ENCODE data around the gene LILRB5.
A peak's percentile ranks its signal among the peaks of the same experiment; 100 is the strongest.
"Not testable (repeated sequence)": the region's sequence is repeated elsewhere in the genome, so short reads cannot be mapped to it uniquely, and the experiment has no call there.

Gene LILRB5

DNA sequence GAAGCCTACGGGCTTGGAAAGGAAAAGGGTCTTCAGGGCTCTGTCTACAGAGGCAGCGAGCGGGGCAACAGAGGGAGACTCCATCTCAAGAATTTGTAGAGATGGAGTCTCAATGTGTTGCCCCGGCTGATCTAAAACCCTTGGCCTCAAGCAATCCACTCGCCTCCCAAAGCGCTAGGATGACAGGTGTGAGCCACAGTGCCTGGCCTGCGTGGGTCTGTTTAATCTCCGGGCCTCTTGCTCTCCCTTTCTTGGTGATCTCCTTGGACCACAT is 48.4 kb downstream of the LILRB5 start:
- peaks cover 23% of the 10 kb centered on the region for H3K36me3 ChIP-seq (ENCODE audit: low read length)
- no peak overlapping the region for H3K4me3 ChIP-seq (ENCODE audit: insufficient read depth, low read length, poor library complexity, severe bottlenecking)
- peaks cover 66% of the 10 kb centered on the region for H3F3A ChIP-seq (ENCODE audit: insufficient read depth)
- H3K27ac ChIP-seq (ENCODE audit: low read depth, low read length): peak overlapping the region; percentile 34
- H2AFZ ChIP-seq (ENCODE audit: low read depth, low read length, severe bottlenecking): no peak overlapping the region
- no peaks in the 10 kb centered on the region for H3K9me3 ChIP-seq (ENCODE audit: insufficient read depth, low read length)
- peaks cover 30% of the 10 kb centered on the region for H3K79me2 ChIP-seq (ENCODE audit: insufficient read depth, low read length)
- H3K27me3 ChIP-seq (ENCODE audit: low read length): no peaks in the 10 kb centered on the region
- peaks cover 33% of the 10 kb centered on the region for H4K20me1 ChIP-seq (ENCODE audit: low read depth, low read length)
- H3K9me2 ChIP-seq (replicated peaks; ENCODE audit: insufficient read depth, low read length): no peaks in the 10 kb centered on the region
- H3K4me2 ChIP-seq (ENCODE audit: low read depth, low read length, poor library complexity, severe bottlenecking): no peak overlapping the region
- TF ChIP-seq, protein P1, sequence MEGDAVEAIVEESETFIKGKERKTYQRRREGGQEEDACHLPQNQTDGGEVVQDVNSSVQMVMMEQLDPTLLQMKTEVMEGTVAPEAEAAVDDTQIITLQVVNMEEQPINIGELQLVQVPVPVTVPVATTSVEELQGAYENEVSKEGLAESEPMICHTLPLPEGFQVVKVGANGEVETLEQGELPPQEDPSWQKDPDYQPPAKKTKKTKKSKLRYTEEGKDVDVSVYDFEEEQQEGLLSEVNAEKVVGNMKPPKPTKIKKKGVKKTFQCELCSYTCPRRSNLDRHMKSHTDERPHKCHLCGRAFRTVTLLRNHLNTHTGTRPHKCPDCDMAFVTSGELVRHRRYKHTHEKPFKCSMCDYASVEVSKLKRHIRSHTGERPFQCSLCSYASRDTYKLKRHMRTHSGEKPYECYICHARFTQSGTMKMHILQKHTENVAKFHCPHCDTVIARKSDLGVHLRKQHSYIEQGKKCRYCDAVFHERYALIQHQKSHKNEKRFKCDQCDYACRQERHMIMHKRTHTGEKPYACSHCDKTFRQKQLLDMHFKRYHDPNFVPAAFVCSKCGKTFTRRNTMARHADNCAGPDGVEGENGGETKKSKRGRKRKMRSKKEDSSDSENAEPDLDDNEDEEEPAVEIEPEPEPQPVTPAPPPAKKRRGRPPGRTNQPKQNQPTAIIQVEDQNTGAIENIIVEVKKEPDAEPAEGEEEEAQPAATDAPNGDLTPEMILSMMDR (IDR thresholded peaks at IDR 0.05; ENCODE audit: insufficient read depth, low read length, poor library complexity, severe bottlenecking): no peak
- no peak overlapping the region for H3K9ac ChIP-seq (ENCODE audit: low read length)

DNA sequence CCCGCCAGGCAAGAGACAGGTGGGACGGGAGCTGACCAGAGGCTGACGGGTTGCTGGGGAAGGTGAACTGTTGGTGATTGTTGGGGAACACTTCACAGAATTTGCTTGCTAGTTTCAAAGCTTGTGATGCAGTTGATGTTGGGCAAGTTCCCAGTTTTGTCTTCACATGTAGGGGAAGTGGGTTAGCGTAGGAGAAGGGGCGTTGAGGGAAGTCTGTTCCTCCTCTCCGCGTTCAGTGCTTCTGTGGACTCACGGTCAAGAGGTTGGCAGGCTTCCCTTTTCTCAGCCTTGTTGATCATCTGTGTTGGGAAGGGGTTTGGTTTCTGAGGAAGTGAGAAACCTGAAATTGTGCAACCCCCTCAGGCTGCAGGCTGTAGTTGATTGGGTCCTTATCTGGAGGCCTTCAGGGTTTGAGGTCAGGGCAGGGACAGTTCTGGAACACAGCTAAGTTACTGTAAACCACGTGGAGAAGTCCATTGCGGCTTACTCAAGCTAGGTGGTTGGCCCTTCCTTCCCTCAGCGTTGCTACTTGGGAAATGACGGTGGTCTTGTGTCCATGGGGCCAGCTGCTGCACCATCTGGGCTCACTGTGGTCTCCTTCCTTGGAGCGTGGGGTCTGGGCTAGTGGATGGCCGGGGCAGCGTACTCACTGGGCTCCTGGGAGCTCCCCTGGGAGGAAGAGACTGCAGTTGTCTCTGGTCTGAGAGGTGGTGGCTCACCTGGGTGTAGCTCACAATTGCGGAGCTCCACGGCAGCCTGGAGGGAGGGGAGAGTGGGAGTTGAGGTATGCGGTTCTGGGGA is 48.9 kb downstream of the LILRB5 start:
- no peaks in the 10 kb centered on the region for H3K9me2 ChIP-seq (replicated peaks; ENCODE audit: insufficient read depth, low read length)
- no peak overlapping the region for H3K9ac ChIP-seq (ENCODE audit: low read length)
- no peaks in the 10 kb centered on the region for H3K9me3 ChIP-seq (ENCODE audit: insufficient read depth, low read length)
- peaks cover 25% of the 10 kb centered on the region for H3K36me3 ChIP-seq (ENCODE audit: low read length)
- H3K4me2 ChIP-seq (ENCODE audit: low read depth, low read length, poor library complexity, severe bottlenecking): no peak overlapping the region
- no peak overlapping the region for H3K4me3 ChIP-seq (ENCODE audit: insufficient read depth, low read length, poor library complexity, severe bottlenecking)
- TF ChIP-seq, protein P1 (IDR thresholded peaks at IDR 0.05; ENCODE audit: insufficient read depth, low read length, poor library complexity, severe bottlenecking): no peak
- TF ChIP-seq EZH2phosphoT487 (conservative IDR thresholded peaks at IDR 0.05; ENCODE audit: low read length): no peak
- H2AFZ ChIP-seq (ENCODE audit: low read depth, low read length, severe bottlenecking): no peak overlapping the region
- peak overlapping the region; percentile 34 for H3K27ac ChIP-seq (ENCODE audit: low read depth, low read length)
- H3K27me3 ChIP-seq (ENCODE audit: low read length): no peaks in the 10 kb centered on the region
- peaks cover 38% of the 10 kb centered on the region for H4K20me1 ChIP-seq (ENCODE audit: low read depth, low read length)
- H3F3A ChIP-seq (ENCODE audit: insufficient read depth): peaks cover 69% of the 10 kb centered on the region
- peaks cover 35% of the 10 kb centered on the region for H3K79me2 ChIP-seq (ENCODE audit: insufficient read depth, low read length)

DNA sequence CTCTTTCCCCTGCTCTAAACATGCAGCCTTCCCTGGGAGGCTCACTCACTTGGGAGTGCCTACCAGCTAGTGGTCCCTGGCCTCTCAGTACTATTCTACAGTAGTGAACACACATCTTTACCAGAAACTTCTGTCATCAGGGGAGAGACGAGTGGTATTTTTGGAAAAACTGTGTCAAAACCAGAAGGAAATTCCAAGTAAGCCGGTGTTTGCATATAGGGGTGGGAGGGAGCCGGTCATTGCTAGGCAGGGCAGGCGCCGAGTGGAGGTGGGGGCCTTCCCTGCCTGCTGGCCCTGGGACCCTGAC is 49.4 kb downstream of the LILRB5 start:
- H3K27me3 ChIP-seq (ENCODE audit: low read length): no peaks in the 10 kb centered on the region
- no peak overlapping the region for H3K4me2 ChIP-seq (ENCODE audit: low read depth, low read length, poor library complexity, severe bottlenecking)
- H3K9me3 ChIP-seq (ENCODE audit: insufficient read depth, low read length): no peaks in the 10 kb centered on the region
- H3K79me2 ChIP-seq (ENCODE audit: insufficient read depth, low read length): peaks cover 41% of the 10 kb centered on the region
- H3K4me3 ChIP-seq (ENCODE audit: insufficient read depth, low read length, poor library complexity, severe bottlenecking): no peak overlapping the region
- TF ChIP-seq, protein P1 (IDR thresholded peaks at IDR 0.05; ENCODE audit: insufficient read depth, low read length, poor library complexity, severe bottlenecking): no peak
- no peak for TF ChIP-seq EZH2phosphoT487 (conservative IDR thresholded peaks at IDR 0.05; ENCODE audit: low read length)
- H3K36me3 ChIP-seq (ENCODE audit: low read length): peaks cover 26% of the 10 kb centered on the region
- H3K9ac ChIP-seq (ENCODE audit: low read length): no peak overlapping the region
- no peaks in the 10 kb centered on the region for H3K9me2 ChIP-seq (replicated peaks; ENCODE audit: insufficient read depth, low read length)
- H2AFZ ChIP-seq (ENCODE audit: low read depth, low read length, severe bottlenecking): no peak overlapping the region
- H4K20me1 ChIP-seq (ENCODE audit: low read depth, low read length): peaks cover 44% of the 10 kb centered on the region
- peaks cover 73% of the 10 kb centered on the region for H3F3A ChIP-seq (ENCODE audit: insufficient read depth)
- peak overlapping the region; percentile 17; the same call in 1 of the 2 replicates for H3K27ac ChIP-seq (ENCODE audit: low read depth, low read length)

DNA sequence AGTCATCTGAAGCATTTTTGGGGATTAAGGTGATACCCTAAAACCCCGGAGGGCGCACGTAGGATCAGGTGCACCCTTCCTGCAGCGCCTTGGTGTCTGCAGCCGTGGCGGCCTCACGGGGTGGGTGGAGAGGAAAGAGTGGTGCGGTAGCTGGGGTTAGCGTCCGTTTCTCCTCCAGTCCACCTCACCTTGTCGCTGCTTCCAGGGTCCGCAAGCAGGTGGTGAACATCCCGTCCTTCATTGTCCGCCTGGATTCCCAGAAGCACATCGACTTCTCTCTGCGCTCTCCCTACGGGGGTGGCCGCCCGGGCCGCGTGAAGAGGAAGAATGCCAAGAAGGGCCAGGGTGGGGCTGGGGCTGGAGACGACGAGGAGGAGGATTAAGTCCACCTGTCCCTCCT is 49.9 kb downstream of the LILRB5 start:
- Histone ChIP-seq H4K20me1 (ENCODE audit: low read depth, low read length) (peaks cover 48% of the 10 kb centered on the region), H3K36me3 (ENCODE audit: low read length) (peaks cover 31% of the 10 kb centered on the region), H3K79me2 (ENCODE audit: insufficient read depth, low read length) (peaks cover 45% of the 10 kb centered on the region), H3F3A (ENCODE audit: insufficient read depth) (peaks cover 70% of the 10 kb centered on the region)
- not testable (repeated sequence) for H3K9me2 ChIP-seq (replicated peaks; ENCODE audit: insufficient read depth, low read length); H3K4me3 ChIP-seq (ENCODE audit: insufficient read depth, low read length, poor library complexity, severe bottlenecking); H3K4me2 ChIP-seq (ENCODE audit: low read depth, low read length, poor library complexity, severe bottlenecking); H3K27me3 ChIP-seq (ENCODE audit: low read length); H3K9me3 ChIP-seq (ENCODE audit: insufficient read depth, low read length); H3K9ac ChIP-seq (ENCODE audit: low read length); H2AFZ ChIP-seq (ENCODE audit: low read depth, low read length, severe bottlenecking); H3K27ac ChIP-seq (ENCODE audit: low read depth, low read length)
